HEK293 (cell line): ENCODE data around the gene CFAP69.

Experiments
- KLF10 ChIP-seq: fragments of 450-650 bp; IDR thresholded peaks from 2 replicates; pipeline ENCODE4 v1.5.1; 2018; ENCODE audit warnings: missing biosample characterization, mild to moderate bottlenecking, missing genetic modification characterization
- MYNN ChIP-seq: fragments of 450-650 bp; formaldehyde crosslinking; IDR thresholded peaks from 2 replicates; pipeline ENCODE4 v1.5.1; 2016; ENCODE audit warnings: missing biosample characterization, missing genetic modification characterization, borderline replicate concordance
- SP2 ChIP-seq: fragments of 450-650 bp; formaldehyde crosslinking; IDR thresholded peaks from 2 replicates; pipeline ENCODE4 v1.5.1; 2016; ENCODE audit warnings: missing biosample characterization, missing genetic modification characterization
- YY1 ChIP-seq: fragments of 450-650 bp; formaldehyde crosslinking; IDR thresholded peaks from 2 replicates; pipeline ENCODE4 v1.5.1; 2018; ENCODE audit warnings: missing biosample characterization, missing genetic modification characterization
- ZBTB21 ChIP-seq: fragments of 450-650 bp; formaldehyde crosslinking; IDR thresholded peaks from 2 replicates; pipeline ENCODE4 v1.5.1; 2017; ENCODE audit warnings: missing biosample characterization, missing genetic modification characterization
- ZNF274 ChIP-seq, 2 experiments: fragments of 200-500 bp in 1 of 2; fragments of 450-650 bp in 1 of 2; sonication (Bioruptor generic) in 1 of 2; formaldehyde crosslinking in 1 of 2; IDR thresholded peaks; 2 replicates each; pipeline versions ENCODE4 v1.5.1 to v1.6.1; 2014 to 2016; ENCODE audit warnings: borderline replicate concordance in 1 of 2, inconsistent platforms in 1 of 2, low read length in 1 of 2, missing biosample characterization in 1 of 2, missing genetic modification characterization in 1 of 2
- ZNF621 ChIP-seq: fragments of 450-650 bp; formaldehyde crosslinking; IDR thresholded peaks from 2 replicates; pipeline ENCODE4 v1.5.1; 2017; ENCODE audit warnings: missing biosample characterization, missing genetic modification characterization
- ZNF777 ChIP-seq: fragments of 450-650 bp; formaldehyde crosslinking; IDR thresholded peaks from 2 replicates; pipeline ENCODE4 v1.5.1; 2017; ENCODE audit warnings: missing biosample characterization, missing genetic modification characterization, borderline replicate concordance
- TF ChIP-seq, protein P1 (sequence below): sonication (generic); formaldehyde crosslinking; IDR thresholded peaks from 2 replicates; pipeline ENCODE4 v1.8.1; 2022; ENCODE audit warnings: mild to moderate bottlenecking, moderate library complexity, missing genetic modification reagents
- TF ChIP-seq, protein P2 (sequence below): fragments of 450-650 bp; formaldehyde crosslinking; IDR thresholded peaks from 2 replicates; pipeline ENCODE4 v1.5.1; 2016; ENCODE audit warnings: missing biosample characterization, missing genetic modification characterization
- TF ChIP-seq, protein P3 (sequence below): fragments of 450-650 bp; formaldehyde crosslinking; IDR thresholded peaks from 2 replicates; pipeline ENCODE4 v1.5.1; 2016; ENCODE audit warnings: missing biosample characterization, missing genetic modification characterization
- TF ChIP-seq, protein P4 (sequence below): fragments of 450-650 bp; formaldehyde crosslinking; IDR thresholded peaks from 2 replicates; pipeline ENCODE4 v1.5.1; 2017; ENCODE audit warnings: missing biosample characterization, missing genetic modification characterization

DNA sequence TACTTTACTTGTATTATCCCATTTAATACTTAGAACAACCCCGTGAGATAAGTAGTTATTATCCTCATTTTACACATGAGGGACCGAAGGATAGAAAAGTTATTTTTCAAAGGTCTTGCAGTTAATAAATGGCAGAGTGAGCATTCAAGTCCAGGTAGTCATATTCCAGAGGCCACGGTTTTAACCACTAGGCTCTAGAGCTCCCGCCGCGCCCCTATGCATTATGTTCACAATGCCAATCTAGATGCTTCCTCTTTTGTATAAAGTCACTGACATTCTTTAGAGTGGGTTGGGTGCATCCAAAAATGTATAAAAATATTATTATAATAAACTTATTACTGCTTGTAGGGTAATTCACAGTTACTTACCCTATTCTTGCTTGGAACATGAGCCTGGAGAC is 11.4 kb upstream of the CFAP69 start:
- TF ChIP-seq, protein P1, sequence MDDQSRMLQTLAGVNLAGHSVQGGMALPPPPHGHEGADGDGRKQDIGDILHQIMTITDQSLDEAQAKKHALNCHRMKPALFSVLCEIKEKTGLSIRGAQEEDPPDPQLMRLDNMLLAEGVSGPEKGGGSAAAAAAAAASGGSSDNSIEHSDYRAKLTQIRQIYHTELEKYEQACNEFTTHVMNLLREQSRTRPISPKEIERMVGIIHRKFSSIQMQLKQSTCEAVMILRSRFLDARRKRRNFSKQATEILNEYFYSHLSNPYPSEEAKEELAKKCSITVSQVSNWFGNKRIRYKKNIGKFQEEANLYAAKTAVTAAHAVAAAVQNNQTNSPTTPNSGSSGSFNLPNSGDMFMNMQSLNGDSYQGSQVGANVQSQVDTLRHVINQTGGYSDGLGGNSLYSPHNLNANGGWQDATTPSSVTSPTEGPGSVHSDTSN (CRISPR knock-in tag) = no peak
- TF ChIP-seq, protein P2, sequence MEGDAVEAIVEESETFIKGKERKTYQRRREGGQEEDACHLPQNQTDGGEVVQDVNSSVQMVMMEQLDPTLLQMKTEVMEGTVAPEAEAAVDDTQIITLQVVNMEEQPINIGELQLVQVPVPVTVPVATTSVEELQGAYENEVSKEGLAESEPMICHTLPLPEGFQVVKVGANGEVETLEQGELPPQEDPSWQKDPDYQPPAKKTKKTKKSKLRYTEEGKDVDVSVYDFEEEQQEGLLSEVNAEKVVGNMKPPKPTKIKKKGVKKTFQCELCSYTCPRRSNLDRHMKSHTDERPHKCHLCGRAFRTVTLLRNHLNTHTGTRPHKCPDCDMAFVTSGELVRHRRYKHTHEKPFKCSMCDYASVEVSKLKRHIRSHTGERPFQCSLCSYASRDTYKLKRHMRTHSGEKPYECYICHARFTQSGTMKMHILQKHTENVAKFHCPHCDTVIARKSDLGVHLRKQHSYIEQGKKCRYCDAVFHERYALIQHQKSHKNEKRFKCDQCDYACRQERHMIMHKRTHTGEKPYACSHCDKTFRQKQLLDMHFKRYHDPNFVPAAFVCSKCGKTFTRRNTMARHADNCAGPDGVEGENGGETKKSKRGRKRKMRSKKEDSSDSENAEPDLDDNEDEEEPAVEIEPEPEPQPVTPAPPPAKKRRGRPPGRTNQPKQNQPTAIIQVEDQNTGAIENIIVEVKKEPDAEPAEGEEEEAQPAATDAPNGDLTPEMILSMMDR = no peak
- TF ChIP-seq SP2 (tag by site-specific recombination) (no peak), YY1 (tag by site-specific recombination) (no peak), ZNF777 (tag by site-specific recombination) (no peak), MYNN (tag by site-specific recombination) (no peak), ZNF621 (tag by site-specific recombination) (no peak), KLF10 (no peak), ZNF274 (IDR thresholded peaks at IDR 0.05; ENCODE audit: low read length) (no peak), ZNF274 (tag by site-specific recombination; IDR thresholded peaks at IDR 0.05; ENCODE audit: borderline replicate concordance) (no peak), ZBTB21 (tag by site-specific recombination) (no peak)
- TF ChIP-seq, protein P3, sequence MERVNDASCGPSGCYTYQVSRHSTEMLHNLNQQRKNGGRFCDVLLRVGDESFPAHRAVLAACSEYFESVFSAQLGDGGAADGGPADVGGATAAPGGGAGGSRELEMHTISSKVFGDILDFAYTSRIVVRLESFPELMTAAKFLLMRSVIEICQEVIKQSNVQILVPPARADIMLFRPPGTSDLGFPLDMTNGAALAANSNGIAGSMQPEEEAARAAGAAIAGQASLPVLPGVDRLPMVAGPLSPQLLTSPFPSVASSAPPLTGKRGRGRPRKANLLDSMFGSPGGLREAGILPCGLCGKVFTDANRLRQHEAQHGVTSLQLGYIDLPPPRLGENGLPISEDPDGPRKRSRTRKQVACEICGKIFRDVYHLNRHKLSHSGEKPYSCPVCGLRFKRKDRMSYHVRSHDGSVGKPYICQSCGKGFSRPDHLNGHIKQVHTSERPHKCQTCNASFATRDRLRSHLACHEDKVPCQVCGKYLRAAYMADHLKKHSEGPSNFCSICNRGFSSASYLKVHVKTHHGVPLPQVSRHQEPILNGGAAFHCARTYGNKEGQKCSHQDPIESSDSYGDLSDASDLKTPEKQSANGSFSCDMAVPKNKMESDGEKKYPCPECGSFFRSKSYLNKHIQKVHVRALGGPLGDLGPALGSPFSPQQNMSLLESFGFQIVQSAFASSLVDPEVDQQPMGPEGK = no peak
- TF ChIP-seq, protein P4, sequence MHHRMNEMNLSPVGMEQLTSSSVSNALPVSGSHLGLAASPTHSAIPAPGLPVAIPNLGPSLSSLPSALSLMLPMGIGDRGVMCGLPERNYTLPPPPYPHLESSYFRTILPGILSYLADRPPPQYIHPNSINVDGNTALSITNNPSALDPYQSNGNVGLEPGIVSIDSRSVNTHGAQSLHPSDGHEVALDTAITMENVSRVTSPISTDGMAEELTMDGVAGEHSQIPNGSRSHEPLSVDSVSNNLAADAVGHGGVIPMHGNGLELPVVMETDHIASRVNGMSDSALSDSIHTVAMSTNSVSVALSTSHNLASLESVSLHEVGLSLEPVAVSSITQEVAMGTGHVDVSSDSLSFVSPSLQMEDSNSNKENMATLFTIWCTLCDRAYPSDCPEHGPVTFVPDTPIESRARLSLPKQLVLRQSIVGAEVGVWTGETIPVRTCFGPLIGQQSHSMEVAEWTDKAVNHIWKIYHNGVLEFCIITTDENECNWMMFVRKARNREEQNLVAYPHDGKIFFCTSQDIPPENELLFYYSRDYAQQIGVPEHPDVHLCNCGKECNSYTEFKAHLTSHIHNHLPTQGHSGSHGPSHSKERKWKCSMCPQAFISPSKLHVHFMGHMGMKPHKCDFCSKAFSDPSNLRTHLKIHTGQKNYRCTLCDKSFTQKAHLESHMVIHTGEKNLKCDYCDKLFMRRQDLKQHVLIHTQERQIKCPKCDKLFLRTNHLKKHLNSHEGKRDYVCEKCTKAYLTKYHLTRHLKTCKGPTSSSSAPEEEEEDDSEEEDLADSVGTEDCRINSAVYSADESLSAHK (tag by site-specific recombination) = no peak
